NCI-H524 treated with DMSO at 0.1 percent for 48 hours (cell line): ENCODE measurements around the gene IL1R2.

Experiments used
- DNase-seq: peaks from one replicate; lab custom pipeline; 2025; lab: John Stamatoyannopoulos, UW

The IL1R2 gene, protein sequence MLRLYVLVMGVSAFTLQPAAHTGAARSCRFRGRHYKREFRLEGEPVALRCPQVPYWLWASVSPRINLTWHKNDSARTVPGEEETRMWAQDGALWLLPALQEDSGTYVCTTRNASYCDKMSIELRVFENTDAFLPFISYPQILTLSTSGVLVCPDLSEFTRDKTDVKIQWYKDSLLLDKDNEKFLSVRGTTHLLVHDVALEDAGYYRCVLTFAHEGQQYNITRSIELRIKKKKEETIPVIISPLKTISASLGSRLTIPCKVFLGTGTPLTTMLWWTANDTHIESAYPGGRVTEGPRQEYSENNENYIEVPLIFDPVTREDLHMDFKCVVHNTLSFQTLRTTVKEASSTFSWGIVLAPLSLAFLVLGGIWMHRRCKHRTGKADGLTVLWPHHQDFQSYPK

DNA sequence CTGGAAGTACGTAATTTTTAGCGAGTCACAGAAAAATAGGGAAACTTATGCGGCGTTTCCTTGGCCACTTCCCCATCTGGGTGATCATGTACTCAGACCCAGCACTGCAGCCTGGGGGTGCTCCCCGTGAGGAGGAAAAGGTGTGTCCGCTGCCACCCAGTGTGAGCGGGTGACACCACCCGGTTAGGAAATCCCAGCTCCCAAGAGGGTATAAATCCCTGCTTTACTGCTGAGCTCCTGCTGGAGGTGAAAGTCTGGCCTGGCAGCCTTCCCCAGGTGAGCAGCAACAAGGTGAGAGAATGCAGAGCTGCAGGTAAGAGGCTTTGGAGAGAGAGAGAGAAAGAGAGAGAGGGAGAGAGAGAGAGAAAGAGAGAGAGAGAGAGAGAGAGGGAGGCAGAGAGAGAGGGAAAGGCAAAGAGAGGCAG lies at the start of gene IL1R2:
Gene IL1R2 (plus strand): TSS at position 240 of the 425 bp plus-strand sequence. CDS start 16,616 bp downstream, outside the sequence.
- no peak for DNase-seq

DNA sequence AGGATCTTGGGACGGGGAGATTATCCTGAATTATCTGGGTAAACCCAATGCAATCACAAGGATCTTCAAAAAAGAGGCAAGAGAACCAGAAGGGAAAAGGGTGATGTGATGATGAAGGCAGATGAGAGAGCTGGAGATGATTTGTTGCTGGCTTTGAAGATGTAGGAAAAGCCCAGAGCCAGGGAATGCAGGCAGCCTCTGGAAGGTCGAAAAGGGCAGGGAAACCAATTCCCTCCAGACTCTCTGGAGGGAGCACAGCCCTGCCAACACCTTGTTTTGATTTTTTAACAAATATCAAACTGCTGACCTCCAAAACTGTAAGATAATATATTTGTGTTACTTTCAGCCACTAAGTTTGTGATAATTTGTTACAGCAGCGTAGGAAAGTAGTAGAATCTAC lies 48.9 kb upstream of the IL1R2 start:
- DNase-seq: no peak

DNA sequence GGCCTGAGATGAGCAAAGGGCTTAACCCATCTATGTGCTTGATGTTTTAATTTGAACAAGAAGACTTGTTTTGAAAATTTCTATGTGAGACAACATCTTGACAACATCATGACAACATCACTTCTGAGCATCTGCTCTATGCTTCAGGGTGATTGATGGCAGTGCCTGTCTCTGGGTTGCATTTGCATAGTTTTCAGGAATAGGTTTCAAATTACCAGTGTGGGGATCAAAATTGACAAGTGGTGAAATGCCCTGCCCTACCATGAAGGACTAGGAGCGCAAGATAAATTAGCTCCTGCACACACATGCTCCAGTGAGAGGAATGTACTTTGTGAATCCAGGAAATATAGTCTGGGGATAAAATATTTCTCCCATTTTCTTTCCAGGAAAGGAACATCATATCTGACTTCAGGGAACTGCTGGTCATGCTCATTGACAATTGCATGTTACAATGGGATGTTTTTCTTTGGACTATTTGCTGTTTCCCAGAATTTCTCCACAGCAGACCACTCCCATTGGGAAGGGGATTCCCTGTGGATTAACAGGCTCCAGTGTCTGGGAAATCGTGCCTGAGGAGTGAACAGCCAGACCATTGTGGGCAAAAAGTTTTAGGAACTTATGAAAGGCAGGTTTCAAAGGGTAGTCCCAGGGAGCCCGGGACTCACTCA lies 45.3 kb upstream of the IL1R2 start:
- no peak for DNase-seq

DNA sequence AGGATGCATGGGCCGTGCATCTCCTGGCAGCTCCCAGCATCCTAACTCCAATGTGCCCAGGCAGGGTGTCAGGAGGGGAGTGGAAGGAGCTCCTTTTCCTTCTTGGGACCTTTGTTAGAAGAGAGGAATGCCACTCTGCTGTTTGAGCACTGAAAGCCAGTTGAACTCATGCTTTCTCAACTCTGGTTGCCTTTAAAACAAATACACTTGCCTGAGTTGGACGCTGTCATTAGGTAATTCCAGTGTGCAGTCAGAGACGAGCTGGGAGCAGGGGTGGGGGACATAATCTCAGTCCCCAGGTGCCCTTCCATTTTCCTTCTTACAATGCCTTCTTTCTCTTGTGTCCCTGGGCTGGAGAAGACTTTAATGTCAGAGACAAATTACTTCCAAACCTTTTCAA lies 44.4 kb upstream of the IL1R2 start:
- DNase-seq: no peak

DNA sequence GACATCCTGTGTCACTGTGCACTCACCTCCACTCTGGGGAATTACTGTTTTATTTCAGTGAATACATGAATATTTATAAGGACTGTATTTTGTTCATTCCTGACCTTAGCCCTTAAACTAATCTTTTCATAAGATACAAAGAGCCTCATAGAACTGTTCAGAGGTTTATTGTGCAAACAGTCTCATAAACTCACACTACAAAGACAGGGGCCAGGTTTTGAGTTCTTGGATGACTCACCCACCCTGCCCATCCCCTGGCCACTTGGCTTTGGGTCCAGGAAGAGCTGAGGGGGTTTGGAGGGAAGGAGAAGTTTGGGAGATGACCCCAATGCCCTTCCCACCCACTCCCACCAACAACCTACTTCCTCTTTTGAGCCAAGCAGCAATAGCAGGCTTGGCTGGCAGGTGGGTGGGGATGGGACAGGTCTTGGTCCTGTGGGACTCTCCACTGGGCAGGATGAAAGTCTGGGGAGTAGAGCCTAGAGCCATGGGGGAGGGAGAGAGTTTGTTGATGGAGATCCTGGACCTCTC lies 43.1 kb upstream of the IL1R2 start:
- DNase-seq: no peak

DNA sequence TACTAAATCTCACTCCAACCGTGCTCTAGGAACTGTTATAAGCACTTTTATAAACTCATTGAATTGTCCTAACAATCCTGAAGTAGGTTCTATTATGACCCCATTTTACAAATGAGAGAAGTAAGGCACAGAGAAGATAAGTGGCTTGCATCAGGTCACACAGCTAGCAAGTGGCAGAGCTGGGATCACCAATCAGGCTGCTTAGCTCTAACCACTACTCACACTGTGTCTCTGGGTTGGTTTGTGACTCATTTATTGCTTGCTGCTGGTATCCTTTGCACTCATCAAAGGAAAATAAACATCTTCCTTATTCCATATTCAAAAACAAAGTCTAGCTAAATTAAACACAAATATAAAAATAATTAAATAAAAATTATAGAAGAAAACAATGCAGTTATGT lies 42.5 kb upstream of the IL1R2 start:
- DNase-seq: no peak

DNA sequence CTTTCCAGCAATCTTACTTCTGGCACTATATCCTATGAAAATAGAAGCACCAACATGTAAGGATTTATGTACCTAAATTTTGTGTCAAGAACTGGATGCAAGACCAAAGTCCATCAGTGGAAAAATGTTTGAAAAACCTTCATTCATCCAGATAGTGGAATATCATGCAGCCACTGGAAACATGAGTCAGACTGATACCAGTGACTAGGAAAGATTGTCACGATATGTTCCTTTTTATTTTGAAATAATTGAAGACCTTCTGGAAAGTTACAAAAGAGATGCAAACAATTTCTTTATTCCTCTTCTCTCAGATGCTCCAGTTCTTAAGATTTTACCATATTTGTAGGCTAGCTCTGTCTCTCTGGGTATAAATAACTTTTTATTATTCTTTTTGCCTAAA lies 40.5 kb upstream of the IL1R2 start:
- DNase-seq: no peak

DNA sequence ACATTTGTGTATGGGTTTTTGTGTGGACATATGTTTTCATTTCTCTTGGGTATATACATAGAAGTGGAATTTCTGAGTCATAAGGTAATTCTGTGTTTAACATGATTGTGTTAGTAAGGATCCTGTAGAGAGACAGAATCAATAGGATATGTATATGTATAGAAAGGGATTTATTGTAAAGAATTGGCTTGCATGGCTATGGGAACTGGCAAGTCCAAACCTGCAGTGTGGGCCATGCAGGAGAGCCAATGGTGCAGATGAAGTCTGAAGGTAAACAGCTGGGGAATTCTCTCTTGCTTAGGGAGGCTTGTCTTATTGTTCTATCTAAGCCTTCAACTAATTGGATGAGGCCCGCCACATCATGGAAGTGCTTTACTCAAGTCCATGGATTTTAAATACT lies 39.2 kb upstream of the IL1R2 start:
- DNase-seq: no peak

DNA sequence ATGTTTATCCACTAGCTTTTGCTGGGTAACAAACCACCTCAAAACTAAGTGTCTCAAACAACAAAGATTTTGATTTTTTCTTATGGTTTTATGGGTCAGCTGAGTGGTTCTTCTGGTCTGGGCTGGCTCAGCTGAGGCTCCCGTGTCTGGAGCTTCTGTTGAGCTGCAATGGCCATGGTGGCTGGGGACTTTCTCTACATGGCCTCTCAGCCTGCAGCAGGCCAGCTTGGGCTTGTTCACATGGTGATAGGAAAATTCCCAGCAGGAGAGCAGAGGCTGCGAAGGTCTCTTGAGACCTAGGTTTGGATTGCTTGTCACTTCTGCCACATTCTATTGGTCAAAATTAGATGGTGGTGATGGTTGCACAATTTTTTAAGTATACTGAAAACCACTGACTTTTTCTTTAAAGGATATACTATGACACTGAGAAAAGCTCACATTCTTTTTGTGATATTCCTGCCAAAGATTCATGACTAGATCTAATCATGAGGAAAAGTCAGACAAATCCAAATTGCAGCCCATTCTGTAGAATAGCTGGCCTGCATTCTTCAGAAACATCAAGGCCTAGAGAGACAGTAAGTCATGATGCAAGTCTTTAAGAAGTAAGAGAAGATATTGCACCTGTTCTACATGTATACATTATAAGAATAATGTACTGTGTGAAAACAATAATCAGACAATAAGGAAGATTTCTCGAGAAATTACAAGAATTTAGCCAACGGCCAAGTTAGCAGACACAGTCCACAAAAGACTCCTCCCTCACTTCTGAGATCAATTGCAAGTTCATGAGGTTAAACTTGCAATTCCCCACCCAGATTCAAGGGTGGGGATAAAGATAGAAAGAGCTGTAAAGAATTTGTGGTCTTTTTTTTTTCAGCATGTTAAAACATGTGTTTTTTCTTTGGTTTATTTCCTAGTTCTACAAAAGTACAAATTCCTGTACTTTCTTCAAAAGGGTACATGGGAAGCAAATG lies 35.0 kb upstream of the IL1R2 start:
- no peak for DNase-seq

DNA sequence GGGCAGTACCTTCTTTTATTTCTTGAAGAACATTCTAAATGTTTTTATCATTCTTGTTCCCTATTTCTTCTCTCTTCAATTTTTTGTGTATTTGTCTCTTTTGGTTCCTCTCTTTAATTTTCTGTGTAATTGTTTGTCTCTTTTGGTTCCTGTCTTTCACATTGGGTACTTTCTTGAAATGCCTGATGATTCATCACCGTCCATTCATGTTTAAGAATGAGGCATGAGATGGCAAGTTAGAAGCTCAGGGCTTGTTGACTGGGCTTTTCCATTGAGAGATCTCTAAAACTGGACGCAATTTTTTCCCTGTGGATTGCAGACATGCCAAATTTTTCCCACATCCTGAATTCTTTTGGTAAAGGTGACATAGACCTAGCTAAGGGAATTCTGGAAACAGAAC lies 33.7 kb upstream of the IL1R2 start:
- DNase-seq: no peak

DNA sequence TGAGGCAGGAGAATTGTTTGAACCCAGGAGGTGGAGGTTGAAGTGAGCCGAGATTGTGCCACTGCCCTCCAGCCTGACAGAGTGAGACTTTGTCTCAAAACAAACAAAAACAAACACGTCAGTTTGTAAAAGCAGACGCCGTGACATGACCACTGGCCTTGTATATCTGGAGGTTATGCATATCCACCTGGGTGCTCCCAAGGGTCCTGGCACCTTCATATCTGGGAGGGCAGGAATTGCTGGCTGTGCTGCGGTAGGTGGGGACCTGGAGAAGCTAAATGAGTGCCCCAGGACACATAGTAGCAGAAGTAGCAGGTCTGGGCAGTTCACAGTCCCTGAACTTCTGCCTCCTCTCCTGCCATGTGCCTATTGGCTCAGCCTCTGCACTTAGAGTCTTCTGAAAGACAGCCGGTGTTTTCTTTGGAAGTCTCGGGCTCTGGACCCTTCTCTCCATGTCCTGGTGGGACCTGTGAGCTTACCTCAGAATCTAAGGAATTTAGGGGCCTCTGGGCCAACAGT lies 30.9 kb upstream of the IL1R2 start:
- no peak for DNase-seq

DNA sequence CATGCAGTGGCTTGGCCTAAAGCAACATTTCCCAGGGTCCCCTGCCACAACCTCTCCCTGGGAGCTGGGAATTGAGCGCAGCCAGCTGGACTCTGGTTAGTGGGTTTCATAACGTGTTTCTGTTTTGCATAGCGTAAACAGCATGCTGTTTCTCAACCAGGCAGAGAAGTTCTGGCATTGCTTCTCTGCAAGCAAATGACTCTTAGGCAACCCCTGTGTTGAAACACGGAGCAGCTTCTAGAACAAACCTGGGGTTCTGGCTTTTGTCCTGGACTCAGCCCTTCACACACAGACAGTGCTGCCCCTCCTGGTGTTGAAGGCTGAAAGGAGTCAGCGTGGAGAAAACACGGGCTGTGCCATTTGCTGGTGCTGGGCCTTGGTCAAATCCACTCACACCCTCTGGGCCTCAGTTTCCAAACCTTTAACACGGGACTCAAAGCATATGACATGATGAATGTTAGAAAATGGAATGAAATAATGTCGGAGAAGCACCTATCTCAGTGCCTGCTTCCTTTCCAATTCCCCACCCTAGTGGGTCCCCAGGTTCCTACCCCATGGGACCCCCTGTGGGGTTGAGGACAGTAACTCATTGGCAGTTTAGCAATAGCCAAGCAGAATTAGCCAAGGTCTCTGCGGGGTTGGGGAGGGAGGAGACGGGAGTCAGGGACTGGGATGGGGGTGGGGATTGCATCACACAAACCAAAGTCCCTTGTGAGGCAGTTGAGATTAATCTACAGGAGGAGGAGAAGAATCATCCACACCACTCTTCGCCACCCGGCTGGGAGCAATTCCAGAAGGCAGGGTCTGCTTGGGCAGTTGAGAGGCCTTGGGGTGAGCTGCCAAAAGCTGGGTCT lies 30.2 kb upstream of the IL1R2 start:
- no peak for DNase-seq

DNA sequence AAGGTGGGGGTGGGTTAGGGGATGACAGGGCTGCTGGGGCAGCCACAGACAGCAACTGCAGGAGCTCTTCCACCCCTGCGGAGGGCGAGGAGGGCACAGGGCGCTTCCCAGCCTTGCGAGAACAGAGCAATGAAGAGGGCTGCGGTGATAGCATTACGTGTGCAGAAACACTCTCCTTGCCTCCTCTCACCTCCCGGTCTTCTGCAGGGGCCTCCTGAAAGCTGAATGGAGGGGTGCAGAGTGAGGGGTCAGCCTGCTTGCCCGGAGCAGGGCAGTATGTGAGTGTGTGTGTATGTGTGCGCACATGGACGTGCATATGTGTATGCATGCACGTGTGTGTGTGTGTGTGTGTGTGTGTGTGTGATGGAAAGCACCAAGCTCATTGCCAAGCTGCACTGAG lies 29.5 kb upstream of the IL1R2 start:
- DNase-seq: no peak

DNA sequence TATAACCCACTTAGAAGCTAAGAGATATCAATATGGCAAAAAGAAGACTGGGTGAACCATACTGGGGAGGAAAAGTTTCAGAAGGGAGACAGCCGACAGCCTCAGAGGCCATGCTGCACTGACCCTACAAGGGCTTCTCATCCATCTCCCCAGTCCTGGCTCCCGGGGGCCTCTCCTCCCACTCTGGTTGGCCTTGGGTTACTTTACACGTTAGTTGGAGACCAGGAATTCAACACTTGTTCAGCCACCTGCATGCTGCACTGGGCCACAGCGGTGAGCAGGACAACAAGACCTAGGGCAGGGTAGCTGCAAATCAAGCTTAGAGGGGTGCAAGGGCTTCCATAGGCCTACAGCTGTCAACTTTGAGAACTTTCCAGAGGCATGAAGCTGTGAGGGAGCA lies 28.6 kb upstream of the IL1R2 start:
- no peak for DNase-seq

DNA sequence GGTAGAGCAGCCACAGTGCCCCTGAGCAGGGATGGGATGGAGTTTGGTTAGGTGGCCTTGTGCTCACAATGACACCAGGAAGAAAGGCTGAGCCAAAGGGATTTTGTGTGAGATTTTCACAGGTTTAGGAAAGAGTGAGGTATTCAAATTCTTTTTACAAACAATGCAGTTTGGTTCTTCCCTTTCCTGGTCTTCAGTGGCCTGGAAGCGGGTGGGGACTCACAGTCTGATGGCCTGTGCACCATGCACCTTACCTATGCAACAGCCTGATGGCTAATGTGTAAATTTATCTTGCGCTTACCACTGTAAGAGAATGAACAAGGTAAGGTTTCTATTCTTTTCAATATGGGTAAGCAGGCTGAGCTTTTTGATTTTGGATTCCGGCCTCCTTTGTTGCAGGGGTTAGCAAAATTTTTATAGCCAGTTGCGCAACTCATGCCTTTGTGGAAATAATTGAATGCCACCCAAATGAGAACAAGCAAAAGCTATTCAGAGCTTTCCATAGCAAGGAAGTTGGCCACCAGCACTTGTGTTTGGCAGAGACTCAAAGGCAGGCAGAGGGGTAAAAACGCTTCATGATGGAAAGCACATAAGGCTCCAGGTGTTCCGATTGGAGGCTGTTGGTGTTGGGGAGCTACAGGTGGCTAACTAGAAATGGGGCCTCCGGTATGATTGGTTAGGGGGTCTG lies 23.8 kb upstream of the IL1R2 start:
- DNase-seq: no peak

DNA sequence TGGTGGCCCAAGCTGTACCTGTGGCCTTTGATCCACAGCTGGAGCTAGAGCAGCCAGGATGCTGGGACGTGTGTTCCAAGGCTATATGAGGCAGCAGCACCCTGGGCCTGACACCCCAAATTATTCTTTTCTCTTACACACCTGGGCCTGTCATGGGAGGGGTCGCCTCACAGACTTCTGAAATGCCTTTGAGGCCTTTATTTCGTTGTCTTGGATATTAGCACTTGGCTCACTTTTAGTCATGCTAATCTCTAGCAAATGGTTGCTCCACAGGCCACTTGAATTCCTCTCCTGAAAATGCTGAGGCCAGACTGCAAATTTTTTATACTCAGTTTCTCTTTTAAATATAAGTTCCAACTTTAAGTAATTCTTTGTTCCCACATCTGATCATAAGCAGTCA lies 22.0 kb upstream of the IL1R2 start:
- DNase-seq: no peak

DNA sequence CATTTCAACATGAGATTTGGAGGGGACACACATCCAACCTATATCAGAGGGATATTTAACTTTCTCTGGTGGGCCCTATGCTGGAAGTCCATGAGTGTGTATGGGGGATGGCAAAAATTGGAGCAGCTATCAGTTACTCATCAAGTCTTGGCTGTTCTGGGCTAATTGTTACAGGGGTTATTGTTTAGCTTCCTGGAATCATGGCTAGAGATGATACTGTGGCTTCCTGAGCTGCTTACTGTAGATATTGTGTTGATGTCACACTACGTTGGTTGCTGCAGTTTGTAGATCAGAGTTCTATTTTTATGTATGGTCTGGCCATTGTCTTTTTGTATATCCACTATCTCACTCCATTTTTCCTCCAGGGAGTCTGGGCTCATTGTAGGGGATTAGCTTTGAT lies 20.9 kb upstream of the IL1R2 start:
- DNase-seq: no peak

DNA sequence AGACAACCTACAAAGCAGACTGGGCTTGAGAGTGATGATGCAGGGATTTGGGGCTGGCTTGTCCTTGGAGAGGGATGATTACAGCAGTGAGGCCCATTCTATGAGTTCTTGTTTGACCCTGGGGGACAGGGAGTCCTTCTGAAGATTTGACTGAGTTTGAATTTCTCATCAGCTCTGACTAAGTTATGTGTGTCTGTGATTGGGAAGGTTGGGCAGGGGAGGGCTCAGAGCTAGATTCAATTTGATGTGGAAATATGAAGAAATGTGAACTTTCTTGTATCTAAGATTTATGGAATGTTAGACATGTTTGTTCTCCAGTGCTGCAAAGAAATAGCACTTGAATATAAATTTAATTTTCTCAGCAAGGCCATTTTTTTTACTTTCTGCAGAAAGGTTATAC lies 19.9 kb upstream of the IL1R2 start:
- no peak for DNase-seq

DNA sequence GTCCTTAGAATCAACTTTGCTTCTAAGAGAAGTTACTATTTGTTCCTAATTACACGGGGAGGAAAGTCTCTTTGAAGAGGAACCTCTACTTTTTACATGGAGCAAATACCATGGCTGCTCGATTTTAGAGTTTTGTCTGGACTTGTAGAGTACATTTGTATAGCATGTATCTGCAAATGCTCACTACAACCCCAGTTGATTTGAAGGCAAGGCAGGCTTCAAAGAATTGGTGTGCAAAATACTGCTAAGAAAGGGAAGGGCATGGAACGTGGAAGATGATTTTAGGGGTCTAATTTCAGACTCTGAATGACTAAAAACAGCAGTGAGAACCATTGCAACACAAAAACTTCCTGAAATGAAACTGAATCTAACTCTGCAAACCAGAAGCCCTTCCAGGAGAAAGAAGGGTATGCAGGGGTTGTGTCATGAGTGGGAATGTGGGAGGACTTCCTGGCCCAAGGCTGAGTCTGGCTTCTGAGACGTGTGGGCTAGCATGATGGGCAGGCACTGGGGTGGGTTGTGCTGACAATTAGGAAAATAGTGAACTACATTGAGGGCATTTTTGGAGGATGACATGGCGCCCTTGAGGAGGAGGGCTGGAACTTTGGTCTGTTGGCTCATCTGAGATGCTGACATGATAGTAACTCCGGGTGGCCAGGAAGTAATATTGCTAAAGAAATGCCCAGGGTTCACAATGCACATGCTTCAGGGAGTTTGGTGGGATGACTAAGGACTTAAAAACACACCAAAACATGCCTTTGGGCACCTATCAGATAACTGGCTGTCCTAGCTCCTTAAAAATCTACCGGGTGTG lies 18.9 kb upstream of the IL1R2 start:
- no peak for DNase-seq

DNA sequence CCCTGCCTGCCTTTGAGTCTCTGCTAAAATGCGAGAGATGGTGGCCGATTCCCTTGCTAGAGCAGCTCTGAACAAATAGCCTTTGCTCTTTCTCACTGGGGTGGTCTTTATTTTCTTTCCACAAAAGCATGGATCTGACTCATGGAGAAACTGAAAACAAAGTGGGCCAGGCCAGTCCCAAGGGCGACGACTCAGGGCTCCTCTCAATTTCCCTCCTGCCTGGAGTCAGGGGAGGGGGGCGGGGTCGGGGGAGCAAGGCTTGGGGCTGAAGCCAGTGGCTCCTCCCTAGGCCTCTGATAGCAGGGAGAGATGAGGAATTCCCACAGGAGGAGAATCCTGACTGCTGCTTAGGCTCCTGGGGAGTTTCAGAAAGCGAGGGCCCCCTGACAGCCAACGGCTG lies 17.1 kb upstream of the IL1R2 start:
- DNase-seq: no peak
